HepG2 (cell line): ENCODE measurements around the gene ZNF277. TPM values are rescaled to one million over a fixed set of nuclear protein-coding genes. Genes with fewer than 3 reads are reported as not detected.

ENCODE experiments used
- BHLHE40 ChIP-seq: IDR thresholded peaks from 2 replicates; pipeline ENCODE4 v1.6.1; 2011; ENCODE audit warnings: low read length, improper control_type of control experiment
- ETV6 ChIP-seq: sonication (generic); formaldehyde crosslinking; conservative IDR thresholded peaks from 2 replicates; pipeline ENCODE4 v1.4.0; 2020; ENCODE audit warnings: missing genetic modification reagents
- HIVEP1 ChIP-seq: sonication (generic); formaldehyde crosslinking; IDR thresholded peaks from 2 replicates; pipeline ENCODE4 v1.4.0; 2020; ENCODE audit warnings: mild to moderate bottlenecking, missing genetic modification reagents
- KDM5B ChIP-seq: sonication (generic); formaldehyde crosslinking; IDR thresholded peaks from 2 replicates; pipeline ENCODE4 v1.4.0; 2020; ENCODE audit warnings: missing genetic modification reagents, mild to moderate bottlenecking, borderline replicate concordance
- NFIC ChIP-seq: IDR thresholded peaks from 2 replicates; pipeline ENCODE4 v1.6.1; 2012; ENCODE audit warnings: mild to moderate bottlenecking, low read length, inconsistent platforms
- REPIN1 ChIP-seq: sonication (generic); formaldehyde crosslinking; IDR thresholded peaks from 2 replicates; pipeline ENCODE4 v1.8.0; 2022; ENCODE audit warnings: missing genetic modification reagents, low read depth, mild to moderate bottlenecking, borderline replicate concordance
- SOX6 ChIP-seq, 2 experiments: fragments of 450-650 bp in 1 of 2; sonication (generic) in 1 of 2; formaldehyde crosslinking in 1 of 2; IDR thresholded peaks; 2 replicates each; pipeline versions ENCODE4 v1.4.0 to v1.6.1; 2017 to 2020; ENCODE audit warnings: antibody characterized with exemption in 1 of 2, mild to moderate bottlenecking in 1 of 2, missing genetic modification reagents in 1 of 2
- SP1 ChIP-seq, 2 experiments: fragments of 450-650 bp in 1 of 2; sonication (generic) in 1 of 2; formaldehyde crosslinking in 1 of 2; IDR thresholded peaks; 2 replicates each; pipeline versions ENCODE4 v1.4.0 to v1.6.1; 2016 to 2020; ENCODE audit warnings: missing genetic modification reagents in 1 of 2
- SP2 ChIP-seq: sonication (generic); formaldehyde crosslinking; IDR thresholded peaks from 2 replicates; pipeline ENCODE4 v1.5.1; 2020; ENCODE audit warnings: mild to moderate bottlenecking, missing genetic modification reagents
- SP4 ChIP-seq: sonication (generic); formaldehyde crosslinking; IDR thresholded peaks from 2 replicates; pipeline ENCODE4 v1.8.1; 2023; ENCODE audit warnings: mild to moderate bottlenecking, missing genetic modification reagents
- ZNF207 ChIP-seq: fragments of 450-650 bp; IDR thresholded peaks from 2 replicates; pipeline ENCODE4 v1.6.1; 2016; ENCODE audit warnings: antibody characterized with exemption, borderline replicate concordance
- ZNF350 ChIP-seq: sonication (generic); formaldehyde crosslinking; IDR thresholded peaks from 2 replicates; pipeline ENCODE4 v1.4.0; 2020; ENCODE audit warnings: mild to moderate bottlenecking, low read depth, missing genetic modification reagents, borderline replicate concordance
- ZNF382 ChIP-seq: sonication (generic); formaldehyde crosslinking; IDR thresholded peaks from 2 replicates; pipeline ENCODE4 v1.5.0; 2020; ENCODE audit warnings: missing genetic modification reagents, mild to moderate bottlenecking, borderline replicate concordance
- ZNF501 ChIP-seq: sonication (generic); formaldehyde crosslinking; IDR thresholded peaks from 2 replicates; pipeline ENCODE4 v1.5.1; 2020; ENCODE audit warnings: mild to moderate bottlenecking, moderate library complexity, missing genetic modification reagents
- ZNF674 ChIP-seq: sonication (generic); formaldehyde crosslinking; IDR thresholded peaks from 2 replicates; pipeline ENCODE4 v1.5.0; 2020; ENCODE audit warnings: low read depth, mild to moderate bottlenecking, missing genetic modification reagents
- ZNF709 ChIP-seq: sonication (generic); formaldehyde crosslinking; IDR thresholded peaks from 2 replicates; pipeline ENCODE4 v1.5.0; 2020; ENCODE audit warnings: mild to moderate bottlenecking, missing genetic modification reagents
- ZNF800 ChIP-seq: sonication (generic); formaldehyde crosslinking; IDR thresholded peaks from 2 replicates; pipeline ENCODE4 v1.4.0; 2020; ENCODE audit warnings: missing genetic modification reagents
- ZSCAN30 ChIP-seq: sonication (generic); formaldehyde crosslinking; IDR thresholded peaks from 2 replicates; pipeline ENCODE4 v1.5.0; 2020; ENCODE audit warnings: mild to moderate bottlenecking, missing genetic modification reagents
- polyA plus RNA-seq, 8 experiments: library from polyadenylated mRNA; depleted of rRNA in 3 of 8; stranded (reverse) in 7 of 8; unstranded in 1 of 8; fragments of >200 nt; fragmentation: Illumina TruSeq in 4 of 8; extraction: Trizol in 4 of 8; gene quantifications; 2 replicates each; pipeline versions ENCODE4 v1.2.1 to v1.2.3, GENCODE V29; 2011 to 2016; ENCODE audit warnings: low read depth in 4 of 8, missing spikeins in 1 of 8, mixed read lengths in 1 of 8; ENCODE audit not compliant: insufficient read depth in 1 of 8
- total RNA-seq, 5 experiments: library from RNA; depleted of rRNA; stranded (reverse); fragments of >200 nt; fragmentation: Illumina TruSeq; extraction: Trizol; gene quantifications; 2 replicates each; pipeline ENCODE4 v1.2.3, GENCODE V29; 2016; ENCODE audit warnings: low read depth in 1 of 5
- TF ChIP-seq, protein P1 (sequence below): sonication (generic); formaldehyde crosslinking; IDR thresholded peaks from 2 replicates; pipeline ENCODE4 v1.4.0; 2020; ENCODE audit warnings: missing genetic modification reagents
- TF ChIP-seq, protein P2 (sequence below): IDR thresholded peaks from 2 replicates; pipeline ENCODE4 v1.6.1; 2018; ENCODE audit warnings: missing genetic modification reagents, mild to moderate bottlenecking, missing compliant biosample characterization
- TF ChIP-seq, protein P3 (sequence below): IDR thresholded peaks from 2 replicates; pipeline ENCODE4 v1.6.1; 2016; ENCODE audit warnings: missing compliant biosample characterization, missing genetic modification reagents, borderline replicate concordance

ZNF277 gene
- total and polyA plus RNA-seq, 2 of the 13 experiments (the other 11 are each of a cell fraction or from before 2014, with no cell fraction given), result 29.1 to 30.1 TPM

DNA sequence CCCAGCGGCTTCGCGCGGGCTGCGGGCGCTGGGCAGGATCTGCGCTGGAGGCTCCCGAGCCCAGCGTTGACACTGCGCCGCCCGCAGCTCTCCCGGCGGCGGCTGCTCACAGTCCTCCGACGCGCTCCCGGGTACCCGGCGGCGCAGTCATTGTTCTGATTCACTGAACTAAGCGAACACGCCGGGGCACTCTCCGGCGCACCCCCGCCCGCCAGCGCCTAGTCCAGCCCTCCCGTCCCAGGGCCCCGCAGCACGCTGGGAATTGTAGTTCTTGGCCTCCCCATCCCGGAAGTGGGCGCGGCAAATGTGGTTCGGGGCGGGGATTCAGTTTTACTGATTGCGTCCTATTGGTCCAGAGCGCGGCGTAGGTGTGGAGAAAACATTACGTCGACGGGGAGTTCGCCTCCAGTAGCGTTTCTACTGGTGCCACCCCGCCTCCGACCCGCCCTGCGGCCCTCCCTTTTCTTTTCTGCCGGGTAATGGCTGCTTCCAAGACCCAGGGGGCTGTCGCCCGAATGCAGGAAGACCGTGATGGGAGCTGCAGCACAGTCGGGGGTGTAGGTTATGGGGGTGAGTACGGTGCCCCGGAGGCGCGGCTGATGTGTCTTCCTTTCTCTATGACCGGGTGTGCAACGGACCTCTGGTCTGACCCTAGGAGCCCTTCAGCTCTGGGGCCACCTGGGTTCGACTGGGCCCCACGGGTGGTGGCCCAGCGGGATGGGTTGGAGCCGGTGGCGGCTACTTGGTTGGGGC is at the start of gene ZNF277, which contains the start of gene DOCK4 (continued):
- TF ChIP-seq, protein P1, sequence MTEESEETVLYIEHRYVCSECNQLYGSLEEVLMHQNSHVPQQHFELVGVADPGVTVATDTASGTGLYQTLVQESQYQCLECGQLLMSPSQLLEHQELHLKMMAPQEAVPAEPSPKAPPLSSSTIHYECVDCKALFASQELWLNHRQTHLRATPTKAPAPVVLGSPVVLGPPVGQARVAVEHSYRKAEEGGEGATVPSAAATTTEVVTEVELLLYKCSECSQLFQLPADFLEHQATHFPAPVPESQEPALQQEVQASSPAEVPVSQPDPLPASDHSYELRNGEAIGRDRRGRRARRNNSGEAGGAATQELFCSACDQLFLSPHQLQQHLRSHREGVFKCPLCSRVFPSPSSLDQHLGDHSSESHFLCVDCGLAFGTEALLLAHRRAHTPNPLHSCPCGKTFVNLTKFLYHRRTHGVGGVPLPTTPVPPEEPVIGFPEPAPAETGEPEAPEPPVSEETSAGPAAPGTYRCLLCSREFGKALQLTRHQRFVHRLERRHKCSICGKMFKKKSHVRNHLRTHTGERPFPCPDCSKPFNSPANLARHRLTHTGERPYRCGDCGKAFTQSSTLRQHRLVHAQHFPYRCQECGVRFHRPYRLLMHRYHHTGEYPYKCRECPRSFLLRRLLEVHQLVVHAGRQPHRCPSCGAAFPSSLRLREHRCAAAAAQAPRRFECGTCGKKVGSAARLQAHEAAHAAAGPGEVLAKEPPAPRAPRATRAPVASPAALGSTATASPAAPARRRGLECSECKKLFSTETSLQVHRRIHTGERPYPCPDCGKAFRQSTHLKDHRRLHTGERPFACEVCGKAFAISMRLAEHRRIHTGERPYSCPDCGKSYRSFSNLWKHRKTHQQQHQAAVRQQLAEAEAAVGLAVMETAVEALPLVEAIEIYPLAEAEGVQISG (CRISPR knock-in tag), result peak; percentile 92
- TF ChIP-seq ZNF800 (CRISPR knock-in tag) (no peak; the same call in 1 of the 2 replicates), SP4 (CRISPR knock-in tag) (peak; percentile 100), ZNF501 (peak; percentile 60; the same call in 1 of the 2 replicates), REPIN1 (CRISPR knock-in tag) (peak; percentile 64; the same call in 1 of the 2 replicates), SP2 (CRISPR knock-in tag) (peak; percentile 87), ZNF207 (no peak), ZSCAN30 (CRISPR knock-in tag) (peak; percentile 90; the same call in 1 of the 2 replicates), HIVEP1 (CRISPR knock-in tag) (peak; percentile 57; the same call in 1 of the 2 replicates), NFIC (0 out of 2 replicates have a peak, but pooled peaks have one; percentile 33), ZNF382 (no peak), ZNF350 (CRISPR knock-in tag) (peak; percentile 29; the same call in 1 of the 2 replicates), SOX6 (IDR thresholded peaks at IDR 0.05) (no peak), SOX6 (CRISPR knock-in tag; IDR thresholded peaks at IDR 0.05) (peak; percentile 76), SP1 (IDR thresholded peaks at IDR 0.05) (no peak), SP1 (CRISPR knock-in tag; IDR thresholded peaks at IDR 0.05) (peak; percentile 94), ZNF709 (CRISPR knock-in tag) (no peak; the same call in 1 of the 2 replicates), ETV6 (0 out of 2 replicates have a peak, but pooled peaks have one; percentile 19), ZNF674 (no peak), BHLHE40 (peak; percentile 65; the same call in 1 of the 2 replicates), KDM5B (no peak)
- TF ChIP-seq, protein P2, sequence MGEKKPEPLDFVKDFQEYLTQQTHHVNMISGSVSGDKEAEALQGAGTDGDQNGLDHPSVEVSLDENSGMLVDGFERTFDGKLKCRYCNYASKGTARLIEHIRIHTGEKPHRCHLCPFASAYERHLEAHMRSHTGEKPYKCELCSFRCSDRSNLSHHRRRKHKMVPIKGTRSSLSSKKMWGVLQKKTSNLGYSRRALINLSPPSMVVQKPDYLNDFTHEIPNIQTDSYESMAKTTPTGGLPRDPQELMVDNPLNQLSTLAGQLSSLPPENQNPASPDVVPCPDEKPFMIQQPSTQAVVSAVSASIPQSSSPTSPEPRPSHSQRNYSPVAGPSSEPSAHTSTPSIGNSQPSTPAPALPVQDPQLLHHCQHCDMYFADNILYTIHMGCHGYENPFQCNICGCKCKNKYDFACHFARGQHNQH (CRISPR knock-in tag), result peak; percentile 60
- TF ChIP-seq, protein P3, sequence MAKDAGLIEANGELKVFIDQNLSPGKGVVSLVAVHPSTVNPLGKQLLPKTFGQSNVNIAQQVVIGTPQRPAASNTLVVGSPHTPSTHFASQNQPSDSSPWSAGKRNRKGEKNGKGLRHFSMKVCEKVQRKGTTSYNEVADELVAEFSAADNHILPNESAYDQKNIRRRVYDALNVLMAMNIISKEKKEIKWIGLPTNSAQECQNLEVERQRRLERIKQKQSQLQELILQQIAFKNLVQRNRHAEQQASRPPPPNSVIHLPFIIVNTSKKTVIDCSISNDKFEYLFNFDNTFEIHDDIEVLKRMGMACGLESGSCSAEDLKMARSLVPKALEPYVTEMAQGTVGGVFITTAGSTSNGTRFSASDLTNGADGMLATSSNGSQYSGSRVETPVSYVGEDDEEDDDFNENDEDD, result peak; percentile 51; the same call in 1 of the 2 replicates
